HFFc6 (cell line): Measurements from ENCODE around the gene NGF. TPM values are rescaled to one million over a fixed set of nuclear protein-coding genes. Genes with fewer than 3 reads are reported as not detected.
A peak's percentile ranks its signal among the peaks of the same experiment; 100 is the strongest.

Source experiments
- DNase-seq: peaks from one replicate; pipeline ENCODE4 v3.0.0-alpha.2; 2018
- H3K27ac Mint-ChIP-seq: 2 replicates; pipeline ENCODE4 v1.8.0; 2020; ENCODE audit warnings: mild to moderate bottlenecking, mixed read lengths
- H3K27me3 Mint-ChIP-seq: 2 replicates; pipeline ENCODE4 v1.8.0; 2021; ENCODE audit warnings: mild to moderate bottlenecking, moderate library complexity, mixed read lengths; ENCODE audit not compliant: insufficient read depth
- H3K36me3 Mint-ChIP-seq: 2 replicates; pipeline ENCODE4 v1.8.0; 2021; ENCODE audit warnings: low read depth, mixed read lengths
- H3K4me1 Mint-ChIP-seq: 2 replicates; pipeline ENCODE4 v1.8.0; 2020; ENCODE audit warnings: low read depth, mixed read lengths
- H3K4me3 Mint-ChIP-seq: 2 replicates; pipeline ENCODE4 v1.8.0; 2020; ENCODE audit warnings: mild to moderate bottlenecking, moderate library complexity, mixed read lengths
- H3K9me3 Mint-ChIP-seq: 2 replicates; pipeline ENCODE4 v1.8.0; 2020; ENCODE audit warnings: mild to moderate bottlenecking, mixed read lengths
- total RNA-seq, 6 experiments: library from RNA; stranded (reverse); fragmentation: NEBNext Ultra II Directional; extraction: Animal tissue kit (Norgen Biotek cat#: 25700); gene quantifications; 2 replicates in 1 of 6; 3 replicates in 5 of 6; pipeline ENCODE4 v1.2.3, GENCODE V29; 2021
- TF ChIP-seq, protein P1 (sequence below): fragments of 200-600 bp; sonication (generic); IDR thresholded peaks from 2 replicates; pipeline ENCODE4 v1.5.0; 2021; ENCODE audit warnings: antibody characterized with exemption, mild to moderate bottlenecking

NGF gene
- total RNA-seq, 6 experiments from 2014 or later = 44.4 to 53.8 (median 51.0) TPM

GRCh38 chr1:115286431-115287205 lies 51.4 kb downstream of the NGF start:
- DNase-seq = no peak
- Mint-ChIP-seq H3K27me3 (peaks cover 4% of the 10 kb centered on the region), H3K9me3 (no peaks in the 10 kb centered on the region), H3K4me3 (peak overlapping the region; percentile 28; the same call in 1 of the 2 replicates), H3K27ac (peak overlapping the region; percentile 86), H3K4me1 (peaks cover 83% of the 10 kb centered on the region), H3K36me3 (peaks cover 89% of the 10 kb centered on the region)
- TF ChIP-seq, protein P1, sequence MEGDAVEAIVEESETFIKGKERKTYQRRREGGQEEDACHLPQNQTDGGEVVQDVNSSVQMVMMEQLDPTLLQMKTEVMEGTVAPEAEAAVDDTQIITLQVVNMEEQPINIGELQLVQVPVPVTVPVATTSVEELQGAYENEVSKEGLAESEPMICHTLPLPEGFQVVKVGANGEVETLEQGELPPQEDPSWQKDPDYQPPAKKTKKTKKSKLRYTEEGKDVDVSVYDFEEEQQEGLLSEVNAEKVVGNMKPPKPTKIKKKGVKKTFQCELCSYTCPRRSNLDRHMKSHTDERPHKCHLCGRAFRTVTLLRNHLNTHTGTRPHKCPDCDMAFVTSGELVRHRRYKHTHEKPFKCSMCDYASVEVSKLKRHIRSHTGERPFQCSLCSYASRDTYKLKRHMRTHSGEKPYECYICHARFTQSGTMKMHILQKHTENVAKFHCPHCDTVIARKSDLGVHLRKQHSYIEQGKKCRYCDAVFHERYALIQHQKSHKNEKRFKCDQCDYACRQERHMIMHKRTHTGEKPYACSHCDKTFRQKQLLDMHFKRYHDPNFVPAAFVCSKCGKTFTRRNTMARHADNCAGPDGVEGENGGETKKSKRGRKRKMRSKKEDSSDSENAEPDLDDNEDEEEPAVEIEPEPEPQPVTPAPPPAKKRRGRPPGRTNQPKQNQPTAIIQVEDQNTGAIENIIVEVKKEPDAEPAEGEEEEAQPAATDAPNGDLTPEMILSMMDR = no peak

DNA sequence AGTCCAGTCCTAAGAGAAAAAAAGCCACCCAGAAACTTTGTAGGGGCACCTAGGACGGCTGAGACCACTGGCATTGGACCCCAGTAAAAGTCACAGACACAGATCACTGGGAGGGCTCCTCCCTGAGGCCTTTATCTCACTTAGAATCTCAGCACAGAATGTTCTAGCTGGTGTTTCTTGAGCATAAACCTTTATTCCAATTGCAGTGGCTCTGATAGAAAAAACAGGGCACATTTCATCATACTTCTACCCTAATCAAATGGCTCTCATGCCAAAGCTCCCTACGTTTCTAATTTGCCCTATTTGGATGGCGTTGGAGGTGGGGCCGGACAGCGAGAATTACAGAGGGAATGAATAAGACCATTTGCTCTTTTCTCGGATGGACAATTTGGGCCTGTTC lies 53.8 kb downstream of the NGF start:
- DNase-seq = no peak
- no peaks in the 10 kb centered on the region for H3K9me3 Mint-ChIP-seq
- TF ChIP-seq, protein P1 = no peak
- H3K27me3 Mint-ChIP-seq = peaks cover 3% of the 10 kb centered on the region
- peaks cover 83% of the 10 kb centered on the region for H3K4me1 Mint-ChIP-seq
- H3K27ac Mint-ChIP-seq = peak overlapping the region; percentile 86
- H3K4me3 Mint-ChIP-seq = no peak overlapping the region
- H3K36me3 Mint-ChIP-seq = peaks cover 81% of the 10 kb centered on the region

- TF ChIP-seq, protein P1 = no peak
- Mint-ChIP-seq H3K27ac (peak overlapping the region; percentile 86), H3K9me3 (peaks cover 4% of the 10 kb centered on the region; the same call in 1 of the 2 replicates), H3K4me3 (no peak overlapping the region), H3K27me3 (peaks cover 3% of the 10 kb centered on the region), H3K4me1 (peaks cover 83% of the 10 kb centered on the region), H3K36me3 (peaks cover 81% of the 10 kb centered on the region)
- no peak for DNase-seq
These were observed 54.3 kb downstream of the NGF start for GRCh38 chr1:115283681-115284146.

- Mint-ChIP-seq H3K4me1 (peaks cover 83% of the 10 kb centered on the region), H3K36me3 (peaks cover 81% of the 10 kb centered on the region), H3K27me3 (peaks cover 3% of the 10 kb centered on the region), H3K4me3 (no peak overlapping the region), H3K9me3 (peaks cover 8% of the 10 kb centered on the region; the same call in 1 of the 2 replicates), H3K27ac (peak overlapping the region; percentile 29; the same call in 1 of the 2 replicates)
- DNase-seq = no peak
- TF ChIP-seq, protein P1 = no peak
These were observed 54.8 kb downstream of the NGF start for GRCh38 chr1:115283249-115283648.

GRCh38 chr1:115282807-115283208 lies 55.2 kb downstream of the NGF start:
- H3K27ac Mint-ChIP-seq = peak overlapping the region; percentile 29; the same call in 1 of the 2 replicates
- H3K27me3 Mint-ChIP-seq = peaks cover 3% of the 10 kb centered on the region
- no peak for DNase-seq
- TF ChIP-seq, protein P1 = no peak
- H3K4me1 Mint-ChIP-seq = peaks cover 83% of the 10 kb centered on the region
- no peak overlapping the region for H3K4me3 Mint-ChIP-seq
- peaks cover 81% of the 10 kb centered on the region for H3K36me3 Mint-ChIP-seq
- H3K9me3 Mint-ChIP-seq = peaks cover 12% of the 10 kb centered on the region; the same call in 1 of the 2 replicates
